Chondrocyte (in vitro differentiated cells): ENCODE results near the gene TSC22D1. TPM values are rescaled to one million over a fixed set of nuclear protein-coding genes. Genes with fewer than 3 reads are reported as not detected.

Experiments
- DNase-seq: peaks from one replicate; pipeline ENCODE4 v3.0.0; 2021; ENCODE audit warnings: mixed read lengths, low spot score
- H3K27ac Mint-ChIP-seq: one replicate; pipeline ENCODE4 v1.8.0; 2021; ENCODE audit warnings: mild to moderate bottlenecking, moderate library complexity, mixed read lengths; ENCODE audit not compliant: unreplicated experiment
- H3K27me3 Mint-ChIP-seq: 2 replicates; pipeline ENCODE4 v1.8.0; 2021; ENCODE audit warnings: low read depth, mixed read lengths
- H3K36me3 Mint-ChIP-seq: 2 replicates; pipeline ENCODE4 v1.8.0; 2021; ENCODE audit warnings: low read depth, mixed read lengths
- H3K4me1 Mint-ChIP-seq: 2 replicates; pipeline ENCODE4 v1.8.0; 2021; ENCODE audit warnings: low read depth, mild to moderate bottlenecking, mixed read lengths
- H3K4me3 Mint-ChIP-seq: one replicate; pipeline ENCODE4 v1.8.0; 2021; ENCODE audit warnings: mild to moderate bottlenecking, moderate library complexity, mixed read lengths; ENCODE audit not compliant: unreplicated experiment
- H3K9me3 Mint-ChIP-seq: 2 replicates; pipeline ENCODE4 v1.8.0; 2021; ENCODE audit warnings: low read depth, mixed read lengths
- CTCF ChIP-seq: fragments of 200-600 bp; sonication (generic); IDR thresholded peaks from 2 replicates; pipeline ENCODE4 v1.5.0; 2021; ENCODE audit warnings: antibody characterized with exemption, mild to moderate bottlenecking, moderate library complexity
- total RNA-seq: library from RNA; stranded (reverse); gene quantifications from 3 replicates; pipeline ENCODE4 v1.2.1, GENCODE V29; 2021

TSC22D1 gene
- total RNA-seq, 1 donor from 2014 or later = 125 TPM

DNA sequence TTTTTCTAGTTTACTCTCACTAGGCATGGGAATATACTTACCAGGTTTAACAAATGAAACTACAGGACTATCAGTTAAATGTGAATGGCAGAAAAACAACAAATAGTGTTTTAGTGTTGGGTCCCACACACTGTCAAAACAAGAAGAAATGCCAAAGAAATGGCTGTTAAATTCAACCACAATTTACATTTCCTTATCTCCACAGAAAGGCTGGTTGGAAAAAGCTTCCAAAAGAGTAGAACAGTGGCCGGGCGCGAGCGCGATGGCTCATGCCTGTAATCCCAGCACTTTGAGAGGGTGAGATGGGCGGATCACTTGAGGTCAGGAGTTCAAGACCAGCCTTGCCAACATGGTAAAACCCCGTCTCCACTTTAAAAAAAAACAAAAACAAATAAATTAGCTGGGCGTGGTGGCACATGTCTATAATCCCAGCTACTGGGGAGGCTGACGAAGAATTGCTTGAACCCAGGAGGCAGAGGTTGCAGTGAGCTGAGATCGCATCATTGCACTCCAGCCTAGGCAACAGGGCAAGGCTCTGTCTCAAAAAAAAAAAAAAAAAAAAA, 136.0 kb downstream of the TSC22D1 start:
- H3K36me3 Mint-ChIP-seq = no peaks in the 10 kb centered on the region
- H3K27me3 Mint-ChIP-seq = no peaks in the 10 kb centered on the region
- TF ChIP-seq CTCF = no peak
- H3K4me1 Mint-ChIP-seq = peaks cover 48% of the 10 kb centered on the region
- DNase-seq = no peak
- no peak overlapping the region for H3K27ac Mint-ChIP-seq
- H3K4me3 Mint-ChIP-seq = no peak overlapping the region
- peaks cover 3% of the 10 kb centered on the region for H3K9me3 Mint-ChIP-seq

- Mint-ChIP-seq H3K4me3 (no peak overlapping the region), H3K27ac (no peak overlapping the region), H3K36me3 (peaks cover 3% of the 10 kb centered on the region), H3K27me3 (no peaks in the 10 kb centered on the region), H3K4me1 (peaks cover 49% of the 10 kb centered on the region), H3K9me3 (no peaks in the 10 kb centered on the region)
- DNase-seq = no peak
- no peak for TF ChIP-seq CTCF
These were observed 136.6 kb downstream of the TSC22D1 start for GRCh38 chr13:44439452-44440024.

DNA sequence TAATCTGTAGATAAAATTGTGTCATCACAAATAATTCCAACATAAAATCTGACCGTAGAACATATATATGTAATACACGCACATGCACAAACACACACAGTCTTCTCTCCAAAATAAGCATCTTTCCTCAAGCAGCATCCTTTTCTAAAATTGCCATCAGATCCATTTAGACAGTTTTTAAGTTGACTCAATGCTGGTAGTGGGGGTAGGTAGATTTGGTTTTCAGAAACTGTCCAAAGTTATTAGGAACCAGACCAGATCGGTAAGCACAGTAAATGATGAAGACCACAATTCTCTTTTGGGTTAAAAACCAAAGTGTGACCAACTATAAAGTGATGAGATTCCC, 137.9 kb downstream of the TSC22D1 start:
- H3K4me3 Mint-ChIP-seq = no peak overlapping the region
- H3K36me3 Mint-ChIP-seq = peaks cover 10% of the 10 kb centered on the region

GRCh38 chr13:44437356-44438233, 138.5 kb downstream of the TSC22D1 start:
- peaks cover 62% of the 10 kb centered on the region for H3K4me1 Mint-ChIP-seq

More for the DNA sequence above, 137.9 kb downstream of the TSC22D1 start:
- peak; percentile 68 for TF ChIP-seq CTCF
- DNase-seq = no peak
- Mint-ChIP-seq H3K27ac (no peak overlapping the region), H3K4me1 (peaks cover 57% of the 10 kb centered on the region), H3K27me3 (no peaks in the 10 kb centered on the region), H3K9me3 (no peaks in the 10 kb centered on the region)

More at GRCh38 chr13:44437356-44438233, 138.5 kb downstream of the TSC22D1 start:
- DNase-seq = no peak
- Mint-ChIP-seq H3K27me3 (no peaks in the 10 kb centered on the region), H3K36me3 (peaks cover 13% of the 10 kb centered on the region), H3K27ac (peak overlapping the region; percentile 41), H3K4me3 (peak overlapping the region; percentile 77), H3K9me3 (no peaks in the 10 kb centered on the region)
- peak; percentile 88 for TF ChIP-seq CTCF
